GM21786 (cell line): ENCODE data around the gene SLBP.

ENCODE experiments used
- ATAC-seq: cut with Tn5 transposase; IDR thresholded peaks from one replicate; pipeline ENCODE4 v1.9.1; 2021; ENCODE audit not compliant: unreplicated experiment

Gene SLBP

DNA sequence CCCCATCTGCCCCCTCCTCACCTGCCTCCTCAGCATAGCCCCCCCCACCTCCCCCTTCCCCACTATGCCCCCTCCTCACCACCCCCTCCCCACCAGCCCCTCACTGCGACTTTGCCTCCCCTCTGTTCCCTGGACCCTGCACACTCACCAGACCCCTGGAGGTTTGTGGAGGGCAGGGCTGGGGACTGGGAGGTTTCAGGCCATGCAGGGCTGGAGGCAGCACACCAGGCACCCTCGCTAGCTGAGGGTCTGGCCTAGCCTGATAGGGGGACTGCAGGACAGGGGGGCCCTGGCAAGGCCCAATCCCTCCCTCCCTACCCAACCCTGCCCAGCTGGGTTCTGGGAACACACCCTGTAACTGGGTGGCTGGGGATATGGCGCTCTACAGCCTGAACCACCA, 37.3 kb upstream of the SLBP start:
- ATAC-seq = no peak

DNA sequence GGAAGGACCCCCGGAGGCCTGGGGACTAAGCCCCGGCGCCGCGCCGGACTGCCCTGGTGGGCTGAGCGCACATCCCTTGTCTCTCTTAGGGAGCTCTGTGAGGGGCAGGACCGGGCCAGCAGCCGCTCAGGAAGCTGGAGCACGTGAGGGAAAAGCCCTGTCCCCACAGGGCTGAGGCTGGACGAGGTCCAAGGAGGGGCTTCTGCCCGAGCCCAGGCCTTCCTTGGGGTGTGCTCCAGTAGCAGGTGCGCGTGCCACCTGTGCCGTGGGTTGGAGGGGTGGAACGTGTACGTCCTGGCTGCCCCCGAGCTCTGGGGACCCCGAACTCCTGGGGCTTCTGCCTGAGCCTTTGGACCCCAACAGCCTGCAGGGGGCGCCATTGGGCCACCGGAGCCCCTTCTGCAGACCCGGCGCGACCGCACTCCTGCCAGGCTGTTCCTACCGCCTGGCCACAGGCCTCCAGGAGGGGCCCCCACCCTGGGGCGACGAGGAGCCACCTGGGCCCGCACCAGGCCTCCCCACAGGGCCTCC, 36.4 kb upstream of the SLBP start:
- no peak for ATAC-seq

DNA sequence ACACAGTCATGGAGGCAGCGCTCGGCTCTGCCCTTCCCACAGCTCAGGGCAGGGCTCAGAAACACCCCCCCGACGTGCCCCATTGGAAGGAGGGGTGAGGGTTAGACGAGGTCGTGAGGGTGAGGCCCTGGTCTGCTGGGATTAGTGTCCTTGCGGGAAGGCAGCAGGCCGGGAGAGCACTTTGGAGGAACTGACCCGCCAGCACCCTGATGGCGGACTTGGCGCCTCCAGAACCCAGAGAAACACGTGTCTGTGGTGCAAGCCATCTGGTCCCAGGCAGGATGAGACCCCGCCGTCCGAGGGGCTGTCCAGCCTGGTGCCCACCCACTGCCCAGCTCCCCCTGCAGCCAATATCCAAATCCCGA, 35.5 kb upstream of the SLBP start:
- ATAC-seq = no peak

DNA sequence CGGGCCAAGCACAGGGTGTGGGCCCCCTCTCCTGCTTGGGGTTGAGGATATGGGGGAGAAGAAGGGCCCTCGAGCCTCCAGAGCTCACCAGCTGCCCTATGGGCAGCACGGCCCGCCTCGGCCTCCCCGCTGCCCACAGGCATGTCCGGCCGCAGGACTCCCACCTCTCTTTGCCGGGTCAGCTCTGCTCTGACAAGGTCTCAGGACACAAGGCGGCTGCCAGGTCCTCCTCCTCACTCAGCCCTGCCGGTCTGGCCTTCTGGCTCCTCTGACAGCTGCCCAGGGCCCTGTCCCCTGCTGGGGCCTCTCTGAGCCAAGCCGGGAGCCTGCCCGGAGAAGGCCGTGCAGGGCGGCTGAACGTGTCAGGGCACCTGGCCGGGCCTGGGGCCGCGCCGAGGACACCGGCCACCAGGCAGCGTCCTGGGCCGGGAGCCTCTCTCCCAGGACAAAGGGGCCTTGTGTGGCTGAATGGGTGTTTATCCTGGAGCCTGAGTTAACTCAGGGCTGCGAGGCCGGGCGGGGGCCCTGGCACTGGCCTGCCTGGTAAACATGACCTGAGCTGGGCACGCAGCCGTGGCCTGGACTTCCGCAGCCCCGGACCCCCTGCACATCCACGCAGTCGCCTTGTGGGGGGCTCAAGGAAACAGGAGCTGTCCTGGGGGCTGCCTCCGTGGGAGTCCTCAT, 34.9 kb upstream of the SLBP start:
- ATAC-seq = no peak

DNA sequence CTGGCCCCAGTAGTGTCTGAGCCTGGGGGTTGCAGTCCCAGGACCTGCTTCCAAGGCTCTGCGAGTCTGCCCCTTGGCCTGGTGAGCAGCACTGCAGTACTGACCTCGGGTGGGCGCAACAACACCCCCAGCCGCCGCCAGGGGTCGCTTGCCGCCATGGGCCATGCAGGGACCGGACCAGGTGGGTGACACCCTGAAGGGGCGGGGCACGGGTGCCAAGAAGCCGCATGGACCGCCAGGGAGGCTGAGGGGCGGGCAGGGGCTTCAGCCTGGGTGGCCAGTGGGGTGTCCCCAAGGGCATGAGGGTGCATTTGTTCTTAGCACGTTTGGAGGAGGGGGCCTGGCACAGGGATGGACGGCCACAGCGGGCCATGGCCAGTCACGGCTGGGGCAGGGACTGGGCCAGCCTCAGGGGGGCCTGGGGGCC, 34.2 kb upstream of the SLBP start:
- no peak for ATAC-seq

DNA sequence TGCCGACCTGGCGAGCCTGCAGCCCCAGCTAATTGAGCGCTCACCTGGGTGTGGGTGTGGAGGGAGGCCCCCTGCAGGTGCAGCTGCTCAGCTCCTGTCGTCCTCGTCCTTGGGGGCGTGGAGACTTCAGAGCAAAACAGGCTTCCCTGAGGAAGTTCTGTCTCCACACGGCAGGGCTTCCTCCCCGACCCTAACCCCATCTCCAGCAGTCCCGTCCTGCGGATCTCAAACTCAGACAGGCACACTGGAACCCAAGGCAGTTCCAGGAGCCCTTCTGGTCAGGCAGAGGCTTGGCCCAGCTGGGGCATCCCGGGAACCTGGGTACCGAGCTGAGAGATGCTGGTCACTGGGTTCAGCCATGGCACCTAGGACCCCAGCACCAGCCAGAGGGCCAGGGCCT, 33.6 kb upstream of the SLBP start:
- no peak for ATAC-seq

DNA sequence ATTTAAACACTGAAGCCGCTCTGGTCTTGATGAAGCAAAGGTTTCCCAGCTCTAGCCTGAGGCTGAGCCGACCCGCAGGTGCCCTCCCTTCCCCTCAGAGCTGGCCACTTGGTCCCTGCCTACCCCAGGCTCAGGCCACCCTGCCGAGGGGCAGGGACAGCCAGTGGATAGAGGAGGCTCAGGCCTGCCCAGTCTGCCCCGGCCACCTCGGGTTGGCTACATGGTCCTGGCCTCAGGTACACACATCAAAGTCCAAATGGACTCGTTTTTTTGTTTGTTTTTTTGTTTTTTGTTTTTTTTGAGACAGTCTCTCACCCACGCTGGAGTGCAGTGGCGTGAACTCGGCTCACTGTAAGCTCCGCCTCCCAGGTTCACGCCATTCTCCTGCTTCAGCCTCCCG, 33.0 kb upstream of the SLBP start:
- ATAC-seq = no peak

DNA sequence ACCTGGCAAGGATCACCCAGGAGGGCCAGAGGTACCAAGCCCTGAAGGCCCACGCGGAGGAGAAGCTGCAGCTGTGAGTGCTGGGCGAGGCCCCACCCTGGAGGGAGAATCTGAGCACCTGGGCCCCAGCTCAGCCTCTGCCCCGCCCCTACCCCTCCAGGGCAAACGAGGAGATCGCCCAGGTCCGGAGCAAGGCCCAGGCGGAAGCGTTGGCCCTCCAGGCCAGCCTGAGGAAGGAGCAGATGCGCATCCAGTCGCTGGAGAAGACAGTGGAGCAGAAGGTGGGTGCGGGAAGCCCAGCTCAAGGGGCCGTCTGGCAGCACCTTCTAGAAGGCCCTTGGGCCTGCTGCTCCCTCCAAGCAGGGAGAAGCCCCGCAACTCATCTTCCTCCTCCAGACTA, 32.4 kb upstream of the SLBP start:
- no peak for ATAC-seq

DNA sequence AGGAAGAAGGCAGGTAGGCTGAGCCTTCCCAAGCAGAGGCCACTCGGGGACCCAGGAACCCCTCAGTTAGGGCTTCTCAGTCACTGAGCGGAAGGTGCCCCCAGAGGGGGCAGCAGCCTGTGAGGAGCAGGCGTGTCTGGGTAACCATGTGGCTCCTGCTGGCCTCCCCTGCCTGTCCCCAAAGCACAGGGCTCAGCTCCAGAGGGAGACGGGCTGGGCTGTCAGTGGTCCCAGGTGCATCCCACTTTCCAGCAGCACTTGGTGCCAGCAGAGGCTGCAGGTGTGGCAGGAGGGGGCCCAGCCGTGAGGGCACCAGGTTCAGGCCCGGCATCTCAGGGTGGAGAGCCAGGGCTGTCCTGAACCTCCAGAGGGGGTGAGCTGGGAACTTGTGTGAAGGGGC, 31.9 kb upstream of the SLBP start:
- ATAC-seq = no peak

DNA sequence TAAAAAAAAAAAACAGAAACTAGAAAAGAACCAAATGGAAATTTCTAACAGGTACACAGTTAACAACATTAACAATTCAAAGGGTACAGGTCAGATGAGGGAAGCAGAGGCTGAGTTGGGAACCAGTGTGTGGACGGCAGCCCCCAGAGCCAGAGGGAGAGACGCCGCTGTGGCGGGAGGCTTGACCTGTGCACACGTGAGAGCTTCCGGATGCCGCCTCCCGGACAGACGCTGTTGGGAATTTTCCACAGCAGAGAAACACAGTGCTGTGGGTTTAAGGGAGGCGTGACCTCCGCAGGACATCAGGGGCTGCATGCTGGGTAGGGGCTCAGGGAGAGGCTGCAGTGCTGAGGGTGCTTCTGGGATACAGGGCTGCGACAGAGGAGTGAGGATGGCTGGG, 31.4 kb upstream of the SLBP start:
- ATAC-seq = no peak

DNA sequence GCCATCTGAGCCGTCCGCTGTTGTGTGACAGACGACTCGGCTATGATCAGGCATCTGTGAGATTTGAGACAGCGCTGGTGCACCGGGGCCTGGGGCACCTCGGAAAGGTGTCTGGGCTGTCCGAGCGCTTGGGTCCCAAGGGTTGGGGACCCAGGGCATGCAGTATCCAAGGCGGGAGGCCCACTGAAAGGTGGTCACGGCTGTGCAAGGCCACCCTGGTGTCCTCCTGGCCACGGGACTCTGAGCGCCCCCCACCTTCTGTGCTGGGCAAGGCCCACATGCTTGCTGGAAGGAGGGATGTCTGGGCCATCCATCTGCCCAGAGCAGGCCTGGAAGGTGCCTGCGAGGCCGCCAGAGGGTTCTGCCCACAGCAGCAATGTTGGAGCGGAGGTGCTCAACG, 29.1 kb upstream of the SLBP start:
- ATAC-seq = no peak

DNA sequence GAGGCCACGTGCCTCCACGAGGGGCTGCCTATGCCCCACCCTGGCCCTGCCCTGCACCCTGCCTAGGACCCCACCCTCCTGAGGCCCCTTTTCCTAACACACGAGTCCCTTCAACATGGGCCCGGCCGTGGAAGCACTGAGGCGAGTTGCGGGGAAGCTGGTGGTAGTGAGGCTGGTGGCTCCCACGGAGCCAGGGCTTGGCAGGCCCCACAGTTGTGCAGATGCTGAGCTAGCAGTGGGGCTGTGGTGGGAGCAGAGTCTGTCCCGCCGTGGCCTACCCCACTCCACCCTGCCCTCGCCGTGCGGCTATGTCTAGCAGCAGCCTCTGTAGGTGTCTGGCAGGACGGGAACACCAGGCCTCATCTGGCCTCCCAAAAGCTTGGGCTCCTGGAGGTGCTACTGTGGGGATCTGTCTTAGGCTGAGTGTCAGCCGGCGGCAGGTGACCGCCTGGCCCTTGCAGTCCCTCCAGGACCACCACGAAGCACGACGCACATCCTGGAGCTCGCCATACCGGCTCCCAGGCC, 28.0 kb upstream of the SLBP start:
- no peak for ATAC-seq

DNA sequence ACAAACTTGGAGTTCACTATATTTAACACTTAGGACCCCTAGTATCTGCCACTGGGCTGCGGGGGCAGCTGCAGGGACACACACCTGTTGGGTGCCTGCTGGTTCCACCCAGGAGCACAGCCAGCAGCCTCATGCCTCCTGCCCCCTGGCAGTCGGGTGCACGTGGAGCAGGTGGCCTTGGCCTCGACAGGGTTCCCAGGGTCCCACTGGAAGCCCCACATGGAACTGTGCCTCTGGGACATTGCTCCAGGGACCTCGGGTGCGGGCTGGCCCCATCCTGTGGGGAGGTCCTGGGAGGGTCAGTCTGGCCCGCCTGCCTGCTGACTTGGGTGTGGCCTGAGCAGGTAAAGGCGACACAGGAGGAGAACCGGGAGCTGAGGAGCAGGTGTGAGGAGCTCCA, 27.2 kb upstream of the SLBP start:
- no peak for ATAC-seq

DNA sequence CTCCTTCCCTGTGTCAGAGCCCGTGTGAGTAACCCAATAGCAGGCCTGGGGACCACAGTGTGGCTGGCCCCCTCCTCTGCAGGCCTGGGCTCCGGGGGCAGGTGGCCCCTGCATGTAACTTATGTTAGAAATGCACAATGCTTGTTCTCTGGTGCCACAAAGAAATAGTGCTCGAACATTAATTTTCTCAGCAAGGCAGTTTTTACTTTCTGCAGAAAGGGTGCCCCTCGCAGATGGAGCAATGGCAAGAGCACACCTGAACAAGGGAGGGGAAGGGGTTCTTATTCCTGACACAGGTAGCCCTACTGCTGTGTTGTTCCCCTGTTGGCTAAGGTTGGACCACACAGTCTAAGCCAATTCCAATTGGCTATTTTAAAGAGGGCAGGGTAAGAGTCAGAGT, 26.3 kb upstream of the SLBP start:
- ATAC-seq = no peak

DNA sequence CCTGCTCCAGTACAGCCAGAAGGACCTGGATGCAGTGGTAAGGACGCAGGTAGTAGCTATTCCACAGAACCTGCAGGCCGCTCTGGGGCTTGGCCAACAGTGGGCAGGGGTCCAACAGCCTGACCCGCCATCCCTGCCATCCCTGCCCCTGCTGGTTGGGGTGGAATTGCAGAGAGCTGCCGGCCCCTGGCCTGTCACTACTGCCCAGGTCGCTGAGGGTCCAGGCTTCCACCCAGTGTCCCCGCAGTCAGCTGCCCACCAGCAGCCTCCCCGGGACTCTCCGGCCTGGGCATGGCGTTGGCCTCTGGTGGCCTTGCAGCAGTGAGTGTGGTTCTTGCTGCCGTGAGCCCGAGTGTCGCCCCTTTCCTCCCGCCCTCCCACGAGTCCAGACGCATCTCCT, 25.5 kb upstream of the SLBP start:
- ATAC-seq = no peak

DNA sequence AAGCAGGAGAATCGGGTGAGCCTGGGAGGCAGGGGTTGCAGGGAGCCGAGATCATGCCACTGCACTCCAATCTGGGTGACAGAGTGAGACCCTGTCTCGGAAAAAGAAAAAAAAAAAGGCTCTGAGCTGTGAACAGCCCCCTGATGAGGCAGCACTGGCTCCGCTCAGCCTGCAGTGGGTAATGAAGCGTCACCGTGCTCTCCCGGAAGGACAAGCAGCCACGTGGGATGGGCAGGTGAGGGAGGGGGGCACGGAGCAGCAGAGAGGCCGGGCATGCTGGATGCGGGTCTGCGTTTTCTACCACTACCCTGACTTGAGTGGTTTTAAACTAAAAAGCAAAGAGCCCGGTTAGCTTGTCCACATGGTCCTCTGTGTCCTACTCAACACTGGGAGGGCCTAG, 24.7 kb upstream of the SLBP start:
- ATAC-seq = no peak

DNA sequence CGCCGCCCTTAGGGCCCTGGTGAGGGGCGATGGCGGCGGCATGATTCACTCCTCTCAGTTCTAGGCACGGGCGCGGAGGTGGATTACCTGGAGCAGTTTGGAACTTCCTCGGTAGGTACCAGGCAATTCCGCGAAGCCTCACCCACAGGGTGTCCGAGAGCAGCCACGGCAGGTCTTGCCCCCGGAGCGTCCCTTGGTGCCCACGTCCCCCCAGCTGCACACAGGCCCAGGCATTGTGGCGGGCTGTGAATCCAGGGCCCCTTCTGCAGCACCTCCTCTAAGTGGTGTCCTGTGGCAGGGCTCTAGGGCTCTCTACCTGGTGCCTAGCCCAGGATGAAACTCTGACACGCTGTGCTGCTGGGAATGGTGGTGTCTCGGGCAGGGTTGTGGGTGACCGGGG, 23.1 kb upstream of the SLBP start:
- no peak for ATAC-seq

DNA sequence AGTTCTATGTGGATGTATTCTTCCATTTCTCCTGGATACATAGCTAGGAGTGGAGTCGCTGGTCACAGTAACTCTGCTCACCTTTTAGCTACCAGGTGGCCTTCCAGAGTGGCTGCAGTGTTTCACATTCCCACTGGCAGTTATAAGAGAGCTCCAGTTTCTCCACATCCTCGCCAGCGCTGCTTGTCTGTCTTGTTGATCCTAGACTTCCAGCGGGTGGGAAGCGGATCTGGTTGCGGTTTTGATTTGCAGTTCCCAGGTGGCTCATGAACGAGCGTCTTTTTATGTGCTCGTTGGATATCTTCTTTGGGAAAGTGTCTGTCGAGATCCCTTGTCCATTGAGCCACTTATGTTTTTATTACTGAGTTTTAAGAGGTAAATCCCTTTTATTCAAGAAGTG, 20.8 kb upstream of the SLBP start:
- ATAC-seq = no peak

DNA sequence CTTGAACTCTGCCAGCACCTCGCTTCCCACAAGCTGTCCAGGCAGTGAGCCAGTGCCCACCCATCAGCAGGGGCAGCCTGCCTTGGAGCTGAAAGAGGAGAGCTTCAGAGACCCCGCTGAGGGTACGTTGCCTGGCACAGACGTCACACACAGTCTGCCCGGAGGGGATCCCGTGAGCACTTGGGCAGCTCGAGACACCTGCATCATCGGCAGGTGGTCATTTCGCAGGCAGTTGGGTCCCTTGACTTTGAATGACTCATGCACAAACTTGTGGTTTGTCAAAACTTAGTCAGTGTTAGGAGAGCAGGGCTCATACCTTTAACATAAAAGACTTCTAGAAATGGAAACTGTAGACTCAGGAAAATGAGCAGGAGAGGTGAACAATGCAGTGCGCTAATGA, 19.1 kb upstream of the SLBP start:
- no peak for ATAC-seq

DNA sequence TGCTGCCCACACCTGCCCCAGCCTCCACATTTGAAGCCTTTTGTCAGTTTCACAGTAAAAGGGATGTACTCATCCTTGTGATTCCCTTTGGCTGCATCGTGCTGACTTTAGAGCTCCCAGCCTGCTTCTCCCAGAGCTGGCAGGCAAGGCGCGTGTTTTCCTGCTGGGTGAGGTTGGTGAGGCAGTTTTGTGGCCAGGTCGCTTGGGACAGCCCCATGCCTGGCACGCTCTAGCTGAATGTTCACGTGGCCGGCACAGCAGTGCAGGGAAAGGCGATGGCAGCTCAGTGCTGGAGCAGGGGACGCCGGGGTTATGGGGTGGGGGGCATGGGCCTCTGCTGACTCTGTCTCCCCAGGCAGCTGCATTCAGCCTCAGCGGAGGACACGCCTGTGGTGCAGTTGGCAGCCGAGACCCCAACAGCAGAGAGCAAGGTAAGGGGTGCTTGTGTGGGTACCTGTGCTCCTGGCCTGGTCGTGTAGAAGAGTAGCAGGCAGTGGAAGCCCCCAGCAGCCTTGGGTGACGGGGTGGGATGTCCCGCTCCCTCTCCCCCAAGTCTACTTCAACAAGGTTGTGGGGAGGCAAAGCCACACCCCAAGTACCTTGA, 18.5 kb upstream of the SLBP start:
- no peak for ATAC-seq

DNA sequence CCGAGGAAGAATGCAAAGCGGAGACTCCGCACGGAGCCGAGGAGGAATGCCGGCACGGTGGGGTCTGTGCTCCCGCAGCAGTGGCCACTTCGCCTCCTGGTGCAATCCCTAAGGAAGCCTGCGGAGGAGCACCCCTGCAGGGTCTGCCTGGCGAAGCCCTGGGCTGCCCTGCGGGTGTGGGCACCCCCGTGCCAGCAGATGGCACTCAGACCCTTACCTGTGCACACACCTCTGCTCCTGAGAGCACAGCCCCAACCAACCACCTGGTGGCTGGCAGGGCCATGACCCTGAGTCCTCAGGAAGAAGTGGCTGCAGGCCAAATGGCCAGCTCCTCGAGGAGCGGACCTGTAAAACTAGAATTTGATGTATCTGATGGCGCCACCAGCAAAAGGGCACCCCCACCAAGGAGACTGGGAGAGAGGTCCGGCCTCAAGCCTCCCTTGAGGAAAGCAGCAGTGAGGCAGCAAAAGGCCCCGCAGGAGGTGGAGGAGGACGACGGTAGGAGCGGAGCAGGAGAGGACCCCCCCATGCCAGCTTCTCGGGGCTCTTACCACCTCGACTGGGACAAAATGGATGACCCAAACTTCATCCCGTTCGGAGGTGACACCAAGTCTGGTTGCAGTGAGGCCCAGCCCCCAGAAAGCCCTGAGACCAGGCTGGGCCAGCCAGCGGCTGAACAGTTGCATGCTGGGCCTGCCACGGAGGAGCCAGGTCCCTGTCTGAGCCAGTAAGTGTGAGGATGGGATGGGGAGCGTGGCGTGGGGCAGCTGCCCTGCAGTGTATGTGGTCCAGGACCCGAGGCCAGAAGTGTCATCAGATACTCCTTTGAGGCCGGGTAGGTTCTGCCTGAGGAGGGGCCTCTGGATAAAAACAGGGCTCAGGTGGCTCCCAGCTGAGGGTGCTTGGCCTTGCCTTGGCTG, 16.2 kb upstream of the SLBP start:
- no peak for ATAC-seq
